GM19240 (cell line): ENCODE results near the gene KCNJ5.
A peak's percentile ranks its signal among the peaks of the same experiment; 100 is the strongest.

Experiments used
- DNase-seq: peaks from one replicate; pipeline ENCODE4 v3.0.0; 2011; ENCODE audit warnings: low spot score; ENCODE audit not compliant: insufficient read length

KCNJ5 gene

GRCh38 chr11:128955636-128956035 lies 64.5 kb downstream of the KCNJ5 start:
- no peak for DNase-seq

GRCh38 chr11:128956401-128957201 lies 65.4 kb downstream of the KCNJ5 start:
- DNase-seq, result no peak

GRCh38 chr11:128957202-128957482 lies 66.0 kb downstream of the KCNJ5 start:
- DNase-seq, result no peak

- no peak for DNase-seq
Observed at GRCh38 chr11:128961645-128962044, 70.5 kb downstream of the KCNJ5 start.

- no peak for DNase-seq
Observed at GRCh38 chr11:128962896-128963295, 71.7 kb downstream of the KCNJ5 start.

GRCh38 chr11:128963744-128964325 lies 72.7 kb downstream of the KCNJ5 start:
- no peak for DNase-seq

GRCh38 chr11:128964463-128964930 lies 73.3 kb downstream of the KCNJ5 start:
- no peak for DNase-seq

GRCh38 chr11:128965485-128965884 lies 74.3 kb downstream of the KCNJ5 start:
- peak; percentile 29 for DNase-seq

GRCh38 chr11:128967578-128967977 lies 76.4 kb downstream of the KCNJ5 start:
- DNase-seq, result no peak

- DNase-seq, result no peak
Observed at GRCh38 chr11:128968916-128969315, 77.8 kb downstream of the KCNJ5 start.
